Hypothalamus (tissue), 51 donors: ENCODE results near the gene PCSK5.

Source experiments
- DNase-seq, 51 donors: peaks; one replicate each; lab custom pipeline; 2025; lab: John Stamatoyannopoulos, UW

The PCSK5 gene

DNA sequence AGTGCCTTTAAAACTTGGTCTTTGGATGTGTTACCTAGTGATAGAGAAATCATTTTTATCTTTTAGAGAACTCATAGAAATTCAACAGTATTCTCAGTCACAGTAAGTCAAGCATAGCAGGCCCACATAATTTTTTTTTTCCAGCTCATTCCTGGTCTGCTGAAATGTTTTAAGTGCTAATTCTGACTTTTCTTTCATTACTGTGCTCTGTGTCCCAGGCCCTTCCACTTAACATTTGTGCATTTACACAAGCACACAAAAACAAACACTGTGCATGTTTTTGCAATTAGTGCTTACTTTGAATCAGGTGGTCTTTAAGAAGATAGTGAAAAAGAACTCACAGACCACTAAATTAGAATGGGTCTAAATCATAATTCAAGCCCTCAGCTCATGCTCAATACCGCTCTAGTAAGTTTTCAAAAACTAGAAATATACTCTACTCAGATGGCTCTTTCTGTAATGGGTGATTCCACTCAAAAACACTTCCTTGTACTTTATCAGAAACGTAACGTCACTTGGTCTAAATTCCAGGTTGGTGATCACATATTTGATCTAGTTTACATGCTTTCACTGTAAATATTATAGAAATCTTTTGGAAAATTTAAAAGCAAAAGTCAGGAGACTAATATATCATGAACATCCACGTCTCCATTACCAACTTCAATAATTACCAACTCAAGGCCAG is 107.8 kb downstream of the PCSK5 start:
- no peak for DNase-seq

DNA sequence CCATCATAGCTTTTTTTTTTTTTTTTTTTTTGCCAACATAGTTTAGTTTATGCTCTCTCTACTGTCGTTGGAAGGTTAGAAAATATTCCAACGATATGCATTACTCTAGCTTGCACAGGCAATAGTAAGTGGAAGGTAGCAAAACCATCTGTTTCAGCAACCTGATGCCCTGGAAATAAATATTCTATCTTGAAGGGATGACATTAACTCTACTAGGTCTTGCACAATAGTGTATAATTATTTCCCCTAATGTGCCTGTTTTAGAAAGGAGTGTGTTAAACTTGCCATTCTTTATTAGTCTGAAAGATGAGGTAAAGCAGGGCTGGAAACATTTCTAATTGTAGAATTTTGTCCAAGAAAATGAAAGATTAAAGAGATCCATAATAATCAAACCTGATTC is 111.0 kb downstream of the PCSK5 start:
- no peak for DNase-seq

DNA sequence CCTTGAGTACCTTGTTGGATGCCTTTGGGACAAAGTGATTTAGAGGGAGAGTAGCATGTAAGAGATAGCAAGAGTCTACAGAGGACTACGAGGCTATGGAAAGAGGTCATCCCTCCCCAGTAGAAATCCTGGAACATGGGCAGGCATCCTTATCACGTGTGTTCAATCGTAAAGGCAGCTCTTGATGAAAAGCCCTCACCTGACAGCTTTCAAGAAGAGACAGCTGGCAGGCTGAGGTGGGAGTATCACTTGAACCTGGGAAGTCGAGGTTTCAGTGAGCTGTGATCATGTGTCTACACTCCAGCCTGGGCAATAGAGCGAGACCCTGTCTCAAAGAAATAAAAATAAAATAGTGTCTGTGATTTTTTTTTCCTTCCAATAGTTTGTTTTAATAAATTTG is 112.6 kb downstream of the PCSK5 start:
- no peak for DNase-seq

DNA sequence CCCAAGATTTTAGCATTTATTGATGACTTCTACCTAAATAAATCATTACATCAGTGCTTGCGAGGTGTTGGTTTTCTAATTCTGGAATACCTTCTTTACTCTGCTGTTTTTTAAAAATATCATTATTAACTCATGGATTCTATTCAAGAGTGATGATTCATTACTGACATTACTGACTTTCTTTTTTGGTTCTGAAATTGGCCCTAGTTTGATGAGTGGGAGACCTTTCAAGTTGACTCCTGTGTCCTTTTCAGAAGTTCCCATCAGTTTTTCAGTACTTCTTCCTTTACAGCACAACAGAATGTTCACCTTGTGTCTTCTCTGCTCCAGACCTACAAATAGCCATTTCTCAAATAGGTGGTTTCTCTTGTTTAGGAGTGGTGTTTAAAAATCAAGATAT is 114.1 kb downstream of the PCSK5 start:
- no peak for DNase-seq

DNA sequence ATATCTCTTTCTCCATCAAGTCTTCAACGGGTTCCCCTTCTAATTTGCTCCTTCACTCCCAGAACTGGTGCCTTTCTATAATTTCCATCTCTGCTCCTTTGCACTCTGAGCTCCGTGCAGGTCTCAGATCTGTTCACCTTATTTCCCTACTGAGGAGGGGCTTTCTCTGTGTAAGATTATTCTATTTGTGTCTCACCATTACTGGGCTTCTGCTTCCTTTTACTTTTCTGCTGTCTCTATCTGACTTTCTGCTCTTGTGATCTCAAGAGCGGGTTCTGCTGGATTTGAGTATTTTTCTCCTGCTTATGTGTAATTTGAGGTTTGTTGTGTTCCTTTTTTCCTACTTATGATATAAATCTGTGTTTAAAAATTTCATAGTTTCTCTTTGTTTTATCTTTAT is 117.5 kb downstream of the PCSK5 start:
- no peak for DNase-seq

DNA sequence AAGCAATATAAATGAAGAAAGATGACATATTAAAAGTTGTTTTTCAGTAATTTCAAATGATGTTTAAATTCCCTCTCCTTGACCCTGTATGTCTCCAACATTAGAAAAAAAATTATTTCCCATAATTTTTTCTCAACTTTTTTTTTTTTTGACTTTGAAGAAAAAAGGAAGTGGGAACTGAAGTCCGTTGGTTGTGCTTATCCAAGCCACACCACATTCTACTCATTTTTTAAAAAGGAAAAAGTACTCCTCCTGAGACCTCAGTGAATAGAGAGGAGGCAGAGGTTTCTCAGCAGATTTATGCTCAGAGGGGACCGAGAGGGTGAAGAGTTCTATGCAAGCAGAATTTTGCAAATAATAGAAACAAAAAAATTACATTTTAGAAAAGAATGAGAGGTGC is 123.3 kb downstream of the PCSK5 start:
- no peak for DNase-seq

DNA sequence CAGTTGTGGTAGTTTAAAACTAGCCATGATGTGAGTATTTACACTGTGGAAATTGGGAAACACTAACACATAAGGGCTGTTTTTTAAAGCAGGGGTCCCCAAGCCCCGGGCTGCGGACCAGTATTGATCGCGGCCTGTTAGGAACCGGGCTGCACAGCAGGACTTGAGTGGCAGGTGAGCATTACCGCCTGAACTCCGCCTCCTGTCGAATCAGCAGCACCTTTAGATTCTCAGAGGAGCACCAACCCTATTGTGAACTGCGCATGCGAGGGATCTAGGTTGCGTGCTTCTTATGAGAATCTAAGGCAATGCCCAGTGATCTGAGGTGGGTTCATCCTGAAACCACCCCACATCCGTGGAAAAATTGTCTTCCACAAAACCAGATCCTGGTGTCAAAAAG is 127.8 kb downstream of the PCSK5 start:
- no peak for DNase-seq

DNA sequence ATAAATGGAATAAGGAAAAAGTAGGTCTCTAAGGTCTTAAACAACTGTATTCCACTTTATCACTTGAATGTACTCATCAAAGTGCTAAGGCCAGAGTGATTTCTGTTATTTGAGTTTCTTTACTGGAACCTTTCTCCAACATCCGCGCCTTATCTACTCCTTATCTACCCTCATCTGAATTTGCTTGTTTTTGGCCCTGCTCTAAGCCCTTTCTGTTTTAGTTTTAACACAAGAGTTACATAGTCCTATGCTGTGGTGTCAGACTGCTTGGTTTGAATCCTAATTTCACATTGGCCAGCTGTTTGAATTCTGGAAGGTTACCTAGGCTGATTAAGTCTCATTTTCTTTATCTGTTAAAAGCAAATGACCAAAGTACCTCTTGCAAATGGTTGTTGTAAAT is 128.3 kb downstream of the PCSK5 start:
- DNase-seq, result no peak

DNA sequence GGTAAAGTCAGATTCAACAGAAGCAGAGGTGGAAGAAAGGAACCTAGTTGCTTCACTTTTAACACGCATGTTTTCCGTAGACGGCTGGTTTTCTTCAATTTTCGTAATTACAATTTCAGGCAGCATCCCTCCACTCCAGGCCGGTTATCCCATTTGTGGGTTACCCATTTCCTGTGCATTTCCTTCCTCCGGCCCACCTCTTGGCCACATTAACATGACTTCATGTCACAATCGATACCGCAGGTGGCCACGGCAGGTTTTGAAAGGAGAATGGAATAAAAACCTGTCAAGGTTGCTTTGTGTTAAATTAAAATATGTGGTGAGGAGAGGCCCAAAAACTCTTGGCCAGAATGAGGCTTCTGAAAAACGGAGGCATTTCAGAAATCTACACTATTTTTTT is 130.2 kb downstream of the PCSK5 start:
- no peak for DNase-seq

DNA sequence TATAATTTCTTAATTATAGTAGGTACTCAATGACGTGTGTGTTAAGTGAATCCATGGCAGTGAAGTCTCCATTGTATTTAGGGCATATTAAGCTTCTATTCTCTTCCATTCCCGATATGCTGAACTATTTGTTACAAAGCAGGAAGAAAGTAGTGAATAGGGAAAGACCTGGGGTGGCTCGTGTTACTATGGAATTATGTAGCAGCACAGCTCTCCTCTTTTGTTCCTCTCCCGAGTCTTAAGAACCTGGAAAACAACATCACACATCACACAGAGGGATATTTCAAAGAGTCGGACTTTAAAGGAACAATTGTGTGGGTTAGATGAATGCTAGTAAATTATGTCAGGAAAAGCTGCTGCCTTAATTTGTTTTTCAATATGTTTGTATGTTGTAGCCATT is 131.8 kb downstream of the PCSK5 start:
- no peak for DNase-seq

DNA sequence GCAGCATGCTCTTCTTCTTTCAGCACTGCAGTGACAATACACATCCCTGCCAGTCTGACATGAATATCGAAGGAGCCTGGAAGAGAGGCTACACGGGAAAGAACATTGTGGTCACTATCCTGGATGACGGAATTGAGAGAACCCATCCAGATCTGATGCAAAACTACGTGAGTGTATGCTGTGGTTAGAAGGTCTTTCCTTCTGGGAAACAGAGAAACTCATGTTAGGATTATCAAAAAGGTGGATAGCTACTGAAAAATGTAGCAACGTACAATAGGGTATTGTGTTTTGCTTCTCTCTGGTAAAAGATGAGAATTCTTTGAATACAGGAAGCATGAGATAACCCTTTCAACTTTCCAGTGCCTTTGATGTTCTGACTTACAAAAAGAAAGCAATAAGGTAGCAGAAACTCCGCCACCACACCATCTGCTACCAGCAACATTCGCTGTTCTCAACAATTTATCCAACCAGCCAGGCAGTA is 133.3 kb downstream of the PCSK5 start:
- no peak for DNase-seq

DNA sequence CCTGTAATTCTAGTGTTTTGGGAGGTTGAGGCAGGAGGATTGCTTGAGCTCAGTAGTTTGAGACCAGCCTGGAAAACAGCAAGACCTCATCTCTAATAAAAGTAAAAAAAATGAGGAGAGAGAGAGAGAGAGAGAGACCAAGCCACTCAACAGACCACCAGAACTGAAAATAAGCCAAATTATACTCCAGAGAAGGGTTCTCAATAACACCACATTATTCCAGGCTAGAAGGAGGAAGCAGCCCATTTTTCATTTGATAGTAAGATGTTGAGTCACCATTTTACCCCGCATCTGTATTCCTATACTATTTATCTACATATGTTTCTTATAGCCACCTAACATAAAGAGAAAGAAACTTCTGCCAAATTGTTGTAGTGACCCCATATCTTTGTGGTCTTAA is 134.8 kb downstream of the PCSK5 start:
- DNase-seq, result no peak

DNA sequence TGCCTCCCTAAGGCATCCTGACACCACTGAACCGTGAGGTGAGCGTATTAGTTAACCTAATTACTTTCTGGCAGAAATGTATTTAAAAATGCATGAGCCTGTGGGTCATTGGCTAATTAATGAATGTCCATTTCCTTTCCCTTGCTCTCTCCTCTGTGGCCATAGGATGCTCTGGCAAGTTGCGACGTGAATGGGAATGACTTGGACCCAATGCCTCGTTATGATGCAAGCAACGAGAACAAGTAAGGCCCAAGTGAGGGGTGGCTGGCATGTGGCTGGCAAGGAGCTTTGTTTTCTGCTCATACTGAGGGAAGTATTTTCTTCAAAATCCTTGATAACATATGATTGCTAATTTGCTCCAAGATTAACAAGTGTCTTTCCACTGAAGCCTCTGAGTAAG is 136.3 kb downstream of the PCSK5 start:
- no peak for DNase-seq

DNA sequence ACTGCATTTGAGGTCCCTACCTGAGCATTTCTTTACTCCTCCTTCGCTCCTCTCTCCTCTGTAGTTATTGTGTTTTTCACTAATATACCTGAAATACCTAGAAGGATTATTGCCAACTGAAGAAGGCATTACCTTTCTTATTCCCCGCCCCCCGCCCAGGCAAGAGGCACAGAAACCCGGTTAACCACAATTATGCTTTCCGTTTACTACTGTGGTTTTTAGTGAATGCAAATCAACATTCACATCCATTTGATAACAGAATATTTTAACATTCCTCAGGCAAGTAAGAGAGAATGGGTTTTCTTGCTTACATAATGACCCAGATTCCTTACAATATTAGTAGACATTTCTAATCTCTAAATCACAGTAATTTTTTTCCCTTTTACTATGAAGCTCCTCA is 136.9 kb downstream of the PCSK5 start:
- DNase-seq, result no peak

DNA sequence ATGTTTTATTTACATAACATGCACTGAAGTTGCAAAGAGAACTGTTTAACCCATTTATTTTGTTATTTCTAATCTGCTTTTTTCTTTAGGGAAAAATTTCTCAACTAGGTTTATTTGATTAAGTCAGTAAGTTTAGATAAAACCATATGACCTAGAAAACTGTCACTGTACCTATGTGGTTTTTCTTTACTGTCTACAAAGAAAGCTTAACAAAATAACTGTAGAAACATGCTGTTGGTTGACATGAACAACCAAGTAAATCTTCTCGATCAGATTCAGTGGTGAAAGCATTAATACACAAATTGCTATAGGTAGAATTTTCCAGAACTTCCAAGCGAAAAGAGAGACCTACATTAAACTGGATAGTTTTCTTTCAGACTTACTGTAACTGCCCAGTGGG is 137.4 kb downstream of the PCSK5 start:
- DNase-seq, result no peak

DNA sequence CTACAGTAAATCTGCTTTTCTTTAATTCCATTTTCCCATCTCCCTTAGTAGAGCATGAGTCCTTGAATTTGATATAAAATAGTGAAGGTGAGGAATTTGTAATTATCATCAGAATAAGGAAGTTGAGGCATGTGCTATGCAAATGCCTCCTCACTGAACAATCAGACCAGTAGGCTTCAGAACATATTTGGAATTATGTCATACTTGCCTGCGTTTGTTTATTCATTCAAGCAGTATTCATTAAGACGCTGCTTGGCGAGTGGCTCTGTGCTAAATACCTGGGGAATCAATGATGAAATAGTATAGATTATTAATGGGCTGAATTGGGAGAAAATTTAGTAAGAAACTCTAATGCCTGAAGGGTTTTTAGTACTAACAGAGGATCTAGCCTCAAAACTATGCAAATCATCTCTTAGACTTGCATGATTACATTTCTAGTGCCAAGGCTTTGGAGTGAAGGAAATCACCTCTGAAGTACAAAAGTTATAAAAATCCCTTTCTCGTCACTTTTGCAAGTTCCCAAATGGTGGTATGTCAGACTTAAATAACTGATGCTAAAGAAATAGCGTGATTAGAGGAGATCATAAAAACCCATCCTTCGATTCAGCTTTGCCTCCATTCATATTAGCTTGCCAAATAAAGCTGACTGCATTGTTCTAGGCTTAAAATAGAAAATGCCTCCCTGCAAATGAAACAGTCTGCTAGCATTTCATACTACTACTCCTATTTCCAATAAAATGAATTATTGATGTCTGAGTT is 141.7 kb downstream of the PCSK5 start:
- no peak for DNase-seq

DNA sequence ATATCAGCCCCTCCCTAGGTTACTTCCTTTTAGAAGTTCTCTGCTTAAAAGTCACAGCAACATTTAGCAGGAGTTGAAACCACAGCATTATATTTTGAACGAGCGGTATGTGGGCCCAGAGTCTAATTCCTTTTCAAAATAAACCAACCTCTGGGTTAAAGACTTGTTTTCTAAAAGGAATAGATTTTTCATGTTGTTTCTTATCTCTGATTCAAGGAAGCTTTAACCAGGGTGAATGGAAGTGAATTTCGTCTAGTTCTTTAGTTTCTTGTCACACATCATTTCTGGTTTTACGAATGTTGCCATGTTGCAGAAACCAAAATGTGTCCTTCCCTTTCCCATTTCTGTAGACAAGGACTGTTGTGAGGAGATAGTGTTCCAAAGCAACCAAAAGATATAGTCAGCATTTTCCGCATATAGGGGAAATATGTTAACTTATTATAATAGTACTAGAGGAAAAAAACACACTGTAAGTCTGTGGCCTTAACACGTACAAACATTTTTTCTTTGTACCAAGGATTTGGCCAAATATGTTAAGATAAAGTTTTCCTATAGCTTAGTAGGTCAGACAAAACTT is 142.4 kb downstream of the PCSK5 start:
- no peak for DNase-seq

DNA sequence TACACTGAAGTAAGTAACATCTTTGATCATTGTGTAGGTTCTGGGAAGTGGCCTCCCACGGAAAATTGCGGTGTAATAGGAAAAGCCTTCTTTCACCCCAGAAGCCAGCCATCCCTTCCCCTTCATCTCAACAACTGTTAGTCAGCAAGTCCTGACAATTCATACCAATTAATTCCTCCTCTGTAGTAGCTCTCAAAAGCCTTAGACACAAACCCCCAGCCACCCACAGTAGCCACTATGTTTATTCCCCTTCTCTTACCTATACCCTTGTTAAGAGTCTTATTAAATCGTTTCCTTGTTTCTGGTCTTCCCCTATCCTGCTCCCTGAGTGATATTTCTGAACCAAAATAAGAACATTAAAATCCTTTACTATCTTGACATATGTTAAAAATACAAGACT is 143.6 kb downstream of the PCSK5 start:
- no peak for DNase-seq

DNA sequence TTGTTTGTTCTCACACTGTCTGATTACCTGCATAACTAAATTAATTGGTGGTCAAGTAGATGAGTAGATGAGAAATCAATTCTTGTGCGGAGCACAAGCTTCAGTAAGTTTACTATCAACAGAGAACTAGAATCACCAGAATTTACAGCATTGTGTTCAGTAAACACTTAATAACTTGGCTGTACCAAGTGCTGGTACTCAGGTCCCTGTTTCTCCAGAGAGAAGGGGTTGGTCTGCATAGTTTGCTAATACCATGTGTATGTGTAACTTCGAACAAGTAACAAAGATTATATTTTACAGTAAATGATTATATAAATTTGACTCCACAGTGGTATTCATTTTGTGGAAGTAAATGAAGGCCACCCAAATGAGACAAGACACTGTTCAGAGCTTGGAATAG is 146.3 kb downstream of the PCSK5 start:
- no peak for DNase-seq

DNA sequence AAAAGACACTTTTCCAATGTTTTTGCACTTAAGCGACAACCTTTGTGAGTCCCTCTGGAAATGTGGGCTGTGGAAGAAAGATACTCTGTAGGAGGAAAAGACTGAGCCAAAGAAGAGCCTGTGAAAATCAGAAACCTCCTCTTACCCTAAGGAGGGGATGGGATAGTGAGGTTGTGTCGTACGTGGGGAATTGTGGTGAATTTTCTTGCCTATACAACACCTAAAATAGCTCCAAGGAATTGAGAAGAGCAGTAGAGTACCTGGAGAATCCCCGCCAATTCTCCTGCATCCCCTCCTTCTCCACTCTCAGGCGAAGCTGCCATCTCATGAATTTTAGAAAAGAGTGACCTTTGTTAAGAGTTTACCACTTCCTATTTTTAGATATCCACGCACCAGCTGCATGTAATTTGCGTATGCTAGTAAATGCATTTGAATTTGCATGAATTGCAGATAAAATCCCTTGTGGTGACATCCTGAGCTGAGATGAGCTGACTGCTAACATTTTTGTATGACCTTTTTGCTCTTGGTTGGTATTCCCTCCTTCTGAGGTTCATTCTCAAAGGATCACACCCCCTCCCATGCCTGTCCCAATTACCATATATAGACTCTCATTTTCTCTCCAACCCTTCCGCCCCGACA is 147.2 kb downstream of the PCSK5 start:
- no peak for DNase-seq

DNA sequence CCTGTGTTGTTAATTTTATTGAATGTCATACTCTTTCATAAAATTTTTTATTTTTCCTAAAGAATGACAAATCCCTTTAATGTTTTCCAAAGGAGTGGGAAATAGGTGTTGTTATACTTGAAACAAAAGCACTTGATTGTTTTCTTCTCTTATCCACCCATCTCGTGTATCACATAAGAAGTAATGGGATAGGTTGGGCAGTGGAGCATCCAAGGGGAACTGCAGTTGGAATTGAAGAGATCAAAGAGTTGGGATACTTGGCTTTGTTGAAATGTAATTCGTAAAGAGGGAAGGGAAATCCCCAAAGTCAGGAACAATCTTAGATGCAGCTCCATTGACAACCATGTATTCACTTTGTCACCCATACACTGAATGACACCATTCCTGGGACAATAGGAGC is 148.0 kb downstream of the PCSK5 start:
- no peak for DNase-seq
